Transverse colon (tissue), 4 donors: Measurements from ENCODE around the gene GABARAPL2.
"Not testable (repeated sequence)": the region's sequence is repeated elsewhere in the genome, so short reads cannot be mapped to it uniquely, and the experiment has no call there.

Experiments used
- CTCF ChIP-seq, 5 experiments: fragments of 200-600 bp in 3 of 5; fragments of 450-650 bp in 2 of 5; sonication (generic) in 3 of 5; IDR thresholded peaks; 1 replicate in 2 of 5; 2 replicates in 3 of 5; pipeline ENCODE4 v1.5.1; 2016 to 2017; ENCODE audit warnings: antibody characterized with exemption in 5 of 5, inconsistent platforms in 3 of 5, mild to moderate bottlenecking in 2 of 5, moderate library complexity in 1 of 5
- EP300 ChIP-seq: sonication (generic); formaldehyde crosslinking; IDR thresholded peaks from one replicate; pipeline ENCODE4 v1.6.1; 2017; ENCODE audit warnings: antibody characterized with exemption, low read depth
- POLR2A ChIP-seq: fragments of 450-650 bp; IDR thresholded peaks from one replicate; pipeline ENCODE4 v1.6.1; 2016; ENCODE audit warnings: antibody characterized with exemption, mild to moderate bottlenecking, moderate library complexity
- POLR2AphosphoS5 ChIP-seq, 3 donors: sonication (generic); formaldehyde crosslinking; IDR thresholded peaks; one replicate each; pipeline ENCODE4 v1.6.1; 2016; ENCODE audit warnings: antibody characterized with exemption in 3 of 3

GRCh38 chr16:75542462-75542861, 23.7 kb upstream of the GABARAPL2 start:
- not testable (repeated sequence) for TF ChIP-seq CTCF (IDR thresholded peaks at IDR 0.05); EP300; POLR2AphosphoS5 (IDR thresholded peaks at IDR 0.05); POLR2A
